HG02763 (cell line): Measurements from ENCODE around the gene SV2A.
"Not testable (repeated sequence)": the region's sequence is repeated elsewhere in the genome, so short reads cannot be mapped to it uniquely, and the experiment has no call there.

Source experiments
- ATAC-seq: cut with Tn5 transposase; IDR thresholded peaks from one replicate; pipeline ENCODE4 v1.9.1; 2021; ENCODE audit warnings: mild to moderate bottlenecking, moderate library complexity; ENCODE audit not compliant: unreplicated experiment

The SV2A gene, protein sequence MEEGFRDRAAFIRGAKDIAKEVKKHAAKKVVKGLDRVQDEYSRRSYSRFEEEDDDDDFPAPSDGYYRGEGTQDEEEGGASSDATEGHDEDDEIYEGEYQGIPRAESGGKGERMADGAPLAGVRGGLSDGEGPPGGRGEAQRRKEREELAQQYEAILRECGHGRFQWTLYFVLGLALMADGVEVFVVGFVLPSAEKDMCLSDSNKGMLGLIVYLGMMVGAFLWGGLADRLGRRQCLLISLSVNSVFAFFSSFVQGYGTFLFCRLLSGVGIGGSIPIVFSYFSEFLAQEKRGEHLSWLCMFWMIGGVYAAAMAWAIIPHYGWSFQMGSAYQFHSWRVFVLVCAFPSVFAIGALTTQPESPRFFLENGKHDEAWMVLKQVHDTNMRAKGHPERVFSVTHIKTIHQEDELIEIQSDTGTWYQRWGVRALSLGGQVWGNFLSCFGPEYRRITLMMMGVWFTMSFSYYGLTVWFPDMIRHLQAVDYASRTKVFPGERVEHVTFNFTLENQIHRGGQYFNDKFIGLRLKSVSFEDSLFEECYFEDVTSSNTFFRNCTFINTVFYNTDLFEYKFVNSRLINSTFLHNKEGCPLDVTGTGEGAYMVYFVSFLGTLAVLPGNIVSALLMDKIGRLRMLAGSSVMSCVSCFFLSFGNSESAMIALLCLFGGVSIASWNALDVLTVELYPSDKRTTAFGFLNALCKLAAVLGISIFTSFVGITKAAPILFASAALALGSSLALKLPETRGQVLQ

DNA sequence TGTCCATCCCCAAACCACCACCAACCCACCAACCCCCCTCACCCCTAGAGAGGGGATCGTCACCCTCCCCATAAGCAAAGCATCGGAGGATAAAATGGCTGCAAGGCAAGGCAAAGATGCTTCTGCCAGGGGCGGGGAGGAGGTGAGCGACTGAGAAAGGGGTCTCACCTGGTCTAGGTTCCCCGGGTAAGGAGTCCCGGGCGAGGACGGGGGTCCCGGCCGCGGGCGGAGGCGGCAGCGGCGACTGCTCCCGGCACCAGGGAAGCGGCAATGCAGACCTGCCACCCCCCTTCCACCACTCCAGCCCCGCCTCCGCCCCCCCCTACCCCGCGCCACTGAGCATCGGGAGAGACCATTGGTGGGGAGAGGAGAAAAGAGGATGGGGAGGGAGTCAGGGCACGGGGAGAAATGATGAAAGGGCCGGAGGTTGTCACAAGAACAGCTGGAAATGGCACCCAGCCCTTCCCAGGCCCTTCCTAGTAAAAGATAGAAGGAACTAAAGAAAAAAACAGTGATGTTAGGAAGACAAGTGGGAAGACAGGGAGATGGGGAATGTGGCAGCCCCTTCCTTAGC lies at the start of gene SV2A:
Gene SV2A, minus strand, starts transcription at position 274 of the 574 bp plus-strand sequence. CDS start 4,004 bp downstream, outside the sequence.
- ATAC-seq: no peak

DNA sequence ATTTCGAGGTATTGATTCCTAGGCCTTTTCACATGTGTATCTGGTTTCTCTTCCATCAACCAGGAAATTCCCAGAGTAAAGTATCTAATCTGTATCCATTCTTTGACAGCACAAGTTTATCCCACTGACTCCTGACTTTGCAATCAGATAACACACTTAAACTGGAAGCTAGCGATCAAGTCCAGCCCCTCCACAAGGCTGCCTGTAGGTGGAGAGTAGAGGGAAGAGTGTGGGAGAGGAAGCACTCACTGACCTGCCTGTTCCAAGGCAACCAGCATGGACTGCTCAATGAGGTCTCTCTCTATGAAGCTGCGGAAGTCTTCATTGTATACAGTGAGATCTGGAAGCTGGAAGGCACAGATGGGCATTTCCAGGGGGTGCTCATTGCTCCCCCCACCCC lies 49.4 kb upstream of the SV2A start:
- no peak for ATAC-seq

DNA sequence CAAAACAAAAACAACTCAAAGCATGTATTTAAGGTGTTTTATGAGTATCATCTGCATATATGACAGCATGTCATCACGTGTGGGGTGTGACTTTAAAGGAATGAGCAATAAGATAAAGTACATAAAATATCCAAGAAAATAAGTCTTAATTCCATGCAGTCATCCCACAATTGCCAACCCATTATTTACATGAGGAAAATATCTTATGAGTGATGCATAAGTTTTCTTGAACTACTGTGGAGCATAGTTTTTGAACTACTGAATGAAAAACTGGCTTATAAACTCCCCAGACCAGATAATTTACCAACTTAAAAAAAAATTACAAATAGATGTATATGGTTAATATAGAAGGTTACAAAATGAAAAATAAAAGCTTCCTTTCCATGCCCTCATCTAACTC lies 48.8 kb upstream of the SV2A start:
- ATAC-seq: no peak

DNA sequence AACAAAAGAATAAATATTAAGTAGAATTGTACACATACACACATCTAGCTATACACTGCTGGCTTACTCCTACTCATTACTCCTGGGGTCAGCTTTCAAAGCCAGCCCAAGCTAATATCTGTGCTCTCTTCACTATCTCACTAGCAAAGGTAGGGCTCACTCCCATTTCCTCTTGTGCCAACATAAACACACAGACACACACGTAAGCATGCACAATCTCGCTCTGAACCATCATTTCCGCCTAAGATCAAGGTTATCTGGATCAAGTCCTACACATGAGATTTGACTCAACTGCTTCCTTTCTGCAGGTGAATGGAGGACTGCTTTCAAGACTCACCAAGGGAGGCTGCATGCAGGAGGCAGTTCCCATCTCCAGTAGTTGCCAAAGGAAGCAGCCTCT lies 47.8 kb upstream of the SV2A start:
- ATAC-seq: no peak

DNA sequence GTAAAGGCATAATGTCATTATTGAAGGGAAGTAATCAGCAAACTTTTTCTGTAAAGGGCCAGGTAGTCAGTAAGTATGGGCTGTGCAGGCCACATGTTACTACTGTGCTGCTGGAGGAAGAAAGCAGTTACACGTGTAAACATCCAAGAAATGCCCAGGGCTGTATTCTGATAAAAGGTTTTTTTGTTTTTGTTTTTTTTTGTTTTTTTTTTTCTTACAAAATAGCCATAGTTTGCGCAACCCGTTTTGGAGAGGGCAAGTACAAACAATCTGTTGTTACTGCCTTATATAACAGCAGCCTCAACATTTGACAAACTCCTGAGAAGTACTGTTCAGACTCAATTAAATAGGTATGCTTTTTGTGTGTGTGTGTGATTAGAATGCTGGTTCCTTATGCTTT lies 45.7 kb upstream of the SV2A start:
- ATAC-seq: no peak

DNA sequence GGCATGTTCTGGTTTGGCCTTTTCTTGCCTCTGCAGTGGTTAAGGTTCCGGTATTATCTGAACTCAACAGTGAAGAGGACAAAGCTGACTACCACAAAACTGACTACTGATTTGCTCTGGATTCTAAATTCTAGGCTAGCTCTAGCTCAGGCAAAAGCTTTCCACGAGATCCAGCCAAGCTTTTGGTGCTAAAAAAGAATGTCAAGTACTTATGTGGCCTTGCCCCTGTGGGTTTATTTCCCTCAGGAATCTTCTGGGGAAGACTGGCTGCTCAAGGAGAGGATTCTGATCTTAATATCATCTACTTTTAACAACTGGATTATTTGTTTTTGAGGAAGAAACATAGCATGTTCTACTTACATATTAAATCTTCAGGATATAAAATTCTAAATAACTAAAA lies 45.1 kb upstream of the SV2A start:
- ATAC-seq: no peak

DNA sequence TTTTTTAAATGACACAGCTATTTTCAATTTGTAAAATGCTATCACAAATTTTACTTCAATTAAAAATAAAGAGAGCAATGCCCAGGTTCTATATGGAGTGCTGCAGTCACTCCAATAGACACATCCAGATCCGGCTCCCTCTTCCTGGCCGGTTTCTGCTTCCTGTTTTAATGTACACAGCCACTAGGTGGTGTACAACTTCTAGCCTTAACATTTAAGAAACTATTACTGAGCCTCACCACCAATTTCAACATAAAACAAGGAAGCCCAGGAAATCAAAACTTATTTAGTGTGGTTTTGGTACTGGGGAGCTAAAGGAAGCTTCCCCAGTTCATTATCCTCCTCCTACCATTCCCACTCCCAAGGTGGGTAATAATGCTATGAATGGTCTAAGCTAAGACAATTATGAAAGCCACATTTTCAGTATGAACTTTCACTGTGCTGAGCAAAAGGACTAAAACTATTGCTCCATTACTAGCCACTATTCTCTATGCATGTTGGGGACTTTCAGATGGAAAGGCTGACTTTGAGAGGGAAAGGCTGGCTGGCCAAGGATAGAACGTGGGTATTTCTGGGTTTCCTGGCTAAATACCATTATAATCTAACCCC lies 44.5 kb upstream of the SV2A start:
- no peak for ATAC-seq

DNA sequence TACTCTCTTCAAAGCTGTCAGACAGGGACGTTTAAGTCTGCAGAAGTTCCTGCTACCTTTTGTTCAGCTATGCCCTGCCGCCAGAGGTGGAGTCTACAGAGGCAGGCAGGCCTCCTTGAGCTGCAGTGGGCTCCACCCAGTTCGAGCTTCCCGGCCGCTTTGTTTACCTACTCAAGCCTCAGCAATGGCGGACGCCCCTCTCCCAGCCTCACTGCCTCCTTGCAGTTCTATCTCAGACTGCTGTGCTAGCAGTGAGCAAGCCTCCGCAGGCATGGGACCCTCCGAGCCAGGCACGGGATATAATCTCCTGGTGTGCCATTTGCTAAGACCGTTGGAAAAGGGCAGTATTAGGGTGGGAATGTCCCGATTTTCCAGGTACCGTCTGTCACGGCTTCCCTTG lies 39.9 kb upstream of the SV2A start:
- ATAC-seq: not testable (repeated sequence)

DNA sequence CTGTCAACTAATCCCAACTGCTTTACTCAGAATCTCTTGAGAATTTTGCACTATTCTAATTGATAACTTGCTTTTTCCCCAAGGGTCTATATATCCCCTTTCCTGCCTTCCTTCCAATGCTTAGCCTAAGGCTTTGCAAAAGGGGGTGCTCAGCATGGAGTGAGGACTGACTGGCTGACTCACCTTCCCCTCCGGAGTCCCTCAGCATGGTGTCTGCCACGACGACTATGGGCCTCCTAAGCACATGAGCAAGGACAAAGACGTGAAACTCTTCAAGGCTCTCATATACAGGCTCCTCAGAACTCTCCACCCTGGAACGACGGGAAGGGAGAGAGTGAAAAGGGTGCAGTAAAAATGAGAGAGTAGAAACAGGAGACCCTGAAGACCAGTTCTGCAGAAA lies 32.3 kb upstream of the SV2A start:
- ATAC-seq: no peak

DNA sequence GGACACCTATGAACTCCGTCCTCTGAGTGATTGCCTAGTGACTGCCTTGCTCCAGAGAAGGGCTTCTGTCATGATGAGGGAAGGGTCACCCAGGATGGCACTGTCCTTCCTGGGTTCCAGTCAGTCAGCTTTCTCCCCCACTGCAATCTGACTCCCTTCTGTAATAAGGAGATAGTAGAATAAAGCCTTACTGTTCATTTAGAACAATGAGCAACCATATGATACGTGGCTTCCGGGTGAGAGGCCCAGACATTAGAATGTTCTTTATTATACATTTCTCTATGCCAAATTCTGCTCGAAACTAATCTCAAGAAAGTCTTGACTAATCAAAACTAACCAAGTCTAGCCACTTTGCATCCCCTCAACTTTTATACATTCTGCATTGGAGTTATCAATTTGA lies 27.6 kb upstream of the SV2A start:
- ATAC-seq: no peak

DNA sequence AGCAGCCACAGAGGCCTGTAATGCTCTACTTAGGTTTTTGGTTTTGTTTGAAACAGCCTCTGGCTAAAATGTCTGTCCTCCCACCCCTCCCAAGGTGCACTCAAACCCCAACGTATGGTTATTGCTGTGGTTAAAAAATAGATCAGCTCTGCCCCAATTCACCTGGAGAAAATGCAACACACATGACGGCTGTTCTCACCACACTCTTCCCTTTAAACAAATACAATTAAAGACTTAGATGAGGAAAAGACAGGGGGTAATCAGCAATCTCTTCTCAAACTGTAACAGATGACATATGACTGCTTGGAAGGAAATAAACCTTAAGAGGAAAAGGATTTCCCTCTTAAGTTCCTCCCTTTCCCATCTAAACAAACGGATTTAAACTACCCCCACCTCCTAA lies 25.2 kb upstream of the SV2A start:
- no peak for ATAC-seq

DNA sequence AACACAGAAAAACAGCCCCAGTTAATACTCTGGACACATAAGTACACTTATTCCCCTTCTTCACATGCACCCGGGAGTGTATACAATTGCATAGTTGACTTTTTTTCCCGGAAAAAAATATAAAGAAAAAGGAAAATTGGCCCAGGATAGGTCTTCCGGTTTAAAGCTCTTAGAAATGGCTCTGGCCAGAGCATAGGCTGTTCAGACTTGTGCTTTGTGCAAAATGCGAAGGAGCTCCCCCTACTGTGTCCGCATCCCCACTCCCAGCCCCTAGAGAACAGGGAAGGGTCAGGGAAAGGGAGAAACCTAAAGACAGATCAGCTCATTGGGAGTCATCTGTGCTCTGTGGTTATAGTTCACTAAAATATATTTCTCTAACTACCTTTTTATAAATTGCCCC lies 24.6 kb upstream of the SV2A start:
- no peak for ATAC-seq

DNA sequence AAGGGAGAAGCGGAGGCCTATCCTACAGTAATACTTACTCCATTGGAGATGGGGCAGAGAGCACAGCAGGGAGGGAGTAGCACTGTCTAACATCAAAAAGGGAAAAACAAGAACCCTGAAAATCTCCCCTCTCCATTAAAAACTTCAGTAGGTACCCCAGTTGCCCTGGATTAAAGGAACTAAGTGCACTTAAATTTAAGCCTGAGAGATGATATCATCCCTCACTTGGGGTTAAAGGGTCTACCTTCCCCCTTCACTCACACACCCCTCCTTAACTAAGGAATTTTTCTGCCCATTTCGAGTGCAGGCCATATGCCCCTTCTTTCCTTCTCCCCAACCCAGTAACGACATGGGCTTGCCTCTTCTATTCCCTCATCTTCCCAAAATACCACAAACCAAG lies 22.8 kb upstream of the SV2A start:
- ATAC-seq: no peak

DNA sequence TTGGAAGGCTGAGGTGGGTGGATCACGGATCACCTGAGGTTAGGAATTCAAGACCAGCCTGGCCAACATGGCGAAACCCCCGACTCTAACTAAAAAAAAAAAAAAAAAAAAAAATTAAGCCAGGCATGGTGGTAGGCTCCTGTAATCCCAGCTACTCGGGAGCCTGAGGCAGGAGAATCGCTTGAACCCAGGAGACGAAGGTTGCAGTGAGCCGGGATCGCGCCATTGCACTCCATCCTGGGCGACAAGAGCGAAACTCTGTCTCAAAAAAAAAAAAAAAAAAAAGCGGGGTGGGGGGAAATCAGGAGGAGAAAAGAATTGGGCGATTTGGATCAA lies 21.0 kb upstream of the SV2A start:
- ATAC-seq: not testable (repeated sequence)

DNA sequence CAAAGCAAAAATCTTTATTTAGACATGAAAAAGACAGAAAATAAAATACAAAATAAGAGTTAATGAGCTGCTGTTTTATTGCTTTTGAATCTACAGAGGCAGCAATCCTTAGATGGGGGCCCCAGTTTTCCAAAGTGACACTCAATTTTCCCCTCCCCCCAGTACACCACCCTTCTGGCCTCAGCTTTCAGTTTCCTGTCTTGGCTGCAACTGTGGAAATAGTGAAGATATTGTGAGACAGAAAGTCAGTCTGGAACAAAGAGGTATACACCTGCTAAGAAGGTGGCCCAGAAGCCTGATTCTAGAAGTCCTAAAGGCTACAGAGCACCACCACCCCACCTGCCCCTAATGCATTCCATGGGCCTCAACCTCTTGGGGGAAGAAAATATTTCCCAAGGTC lies 20.1 kb upstream of the SV2A start:
- no peak for ATAC-seq

DNA sequence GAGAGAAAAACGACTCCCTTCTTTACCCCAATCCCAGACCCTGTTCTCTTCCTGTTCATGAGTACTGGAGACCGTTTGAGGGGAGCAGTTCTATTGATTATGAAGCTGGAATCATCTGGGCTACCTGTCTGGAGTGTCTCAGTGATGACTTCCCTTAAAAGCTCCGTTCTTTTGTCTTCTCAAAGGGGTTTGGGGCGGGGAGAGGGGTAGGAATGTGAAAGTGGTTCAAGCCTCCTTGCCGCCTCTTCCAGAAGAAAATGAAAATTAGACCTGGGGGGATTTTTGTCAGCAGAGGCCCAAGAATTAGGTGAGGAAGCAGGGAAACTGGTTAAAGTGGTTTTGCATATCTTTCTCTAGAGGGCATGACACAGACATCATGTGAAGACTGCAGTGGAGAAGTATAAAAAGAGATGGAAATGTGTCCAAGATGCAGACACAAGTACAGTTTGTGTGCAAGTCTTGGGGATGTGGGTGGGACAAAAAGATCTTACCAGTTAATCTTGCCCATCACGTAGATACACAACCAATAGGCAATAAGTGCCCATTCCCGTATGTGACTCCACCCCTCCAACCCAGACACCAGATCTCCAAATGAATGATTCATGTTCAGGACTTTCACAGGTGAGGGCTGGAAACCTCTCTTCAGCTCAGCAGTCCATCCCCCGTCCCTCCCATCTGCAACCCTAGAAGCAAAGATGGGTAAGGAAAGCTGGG lies 19.5 kb upstream of the SV2A start:
- no peak for ATAC-seq

DNA sequence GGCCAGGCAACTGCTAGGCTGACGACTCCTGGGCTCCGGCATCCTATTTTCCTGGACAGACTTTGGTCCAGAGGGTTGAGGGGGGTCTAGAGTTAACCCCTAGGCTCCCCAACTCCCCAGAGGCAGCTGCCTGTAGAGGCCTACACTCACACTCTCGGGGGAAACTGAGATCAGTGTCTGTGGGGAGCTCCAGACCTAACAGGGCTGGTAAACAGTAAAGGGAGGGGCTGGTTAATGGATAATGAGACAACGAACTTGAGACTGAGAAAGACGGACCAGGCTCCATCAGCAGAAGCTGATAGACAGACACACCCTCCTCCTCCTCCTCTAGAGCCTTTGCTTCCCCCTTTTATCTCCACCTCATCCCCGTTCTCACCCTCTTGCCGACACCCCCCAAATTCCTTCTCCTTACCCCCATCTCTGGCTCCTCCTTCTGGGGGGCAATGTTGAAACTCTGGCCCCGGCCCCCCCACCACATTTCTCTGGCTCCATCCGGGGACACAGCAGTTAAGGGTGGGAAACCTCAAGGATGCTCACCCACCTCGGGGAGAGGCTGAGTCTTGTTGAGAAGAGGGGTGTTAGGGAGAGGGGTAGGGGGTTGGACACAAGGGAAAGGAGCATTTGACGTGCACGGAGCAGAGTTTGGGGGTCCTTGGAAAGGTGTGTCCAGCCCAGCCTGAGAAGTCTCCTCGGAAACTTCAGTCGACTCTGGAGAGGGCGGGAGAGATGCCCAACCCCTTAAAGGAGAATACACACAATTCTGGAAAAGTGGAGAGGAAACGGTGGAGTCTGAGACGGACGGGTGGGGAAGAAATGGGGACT lies 18.7 kb upstream of the SV2A start, which contains the start of gene MTMR11:
Gene MTMR11, minus strand, starts transcription at position 710 of the 822 bp plus-strand sequence. Its CDS starts 232 bp downstream, at position 478.
- ATAC-seq: no peak

DNA sequence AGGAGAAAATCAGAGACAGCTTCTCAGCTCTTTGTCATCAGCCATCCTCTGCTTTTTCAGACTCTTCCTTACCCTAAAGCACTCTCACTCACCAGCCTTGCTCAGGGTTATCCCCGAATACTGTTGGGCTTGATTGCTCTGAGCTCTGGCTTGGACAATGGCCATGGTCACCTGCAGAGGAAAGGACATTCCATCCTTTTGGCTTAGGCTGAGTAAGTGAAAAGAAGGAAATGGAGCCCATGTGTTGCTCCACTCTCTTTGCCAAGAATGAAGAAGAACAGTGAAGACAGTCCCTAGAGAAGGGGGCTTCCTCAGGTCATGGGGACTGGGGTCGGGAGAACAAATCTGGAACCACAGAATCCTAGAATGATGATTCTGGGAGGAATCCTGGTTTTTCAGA lies 16.7 kb upstream of the SV2A start:
- ATAC-seq: no peak

DNA sequence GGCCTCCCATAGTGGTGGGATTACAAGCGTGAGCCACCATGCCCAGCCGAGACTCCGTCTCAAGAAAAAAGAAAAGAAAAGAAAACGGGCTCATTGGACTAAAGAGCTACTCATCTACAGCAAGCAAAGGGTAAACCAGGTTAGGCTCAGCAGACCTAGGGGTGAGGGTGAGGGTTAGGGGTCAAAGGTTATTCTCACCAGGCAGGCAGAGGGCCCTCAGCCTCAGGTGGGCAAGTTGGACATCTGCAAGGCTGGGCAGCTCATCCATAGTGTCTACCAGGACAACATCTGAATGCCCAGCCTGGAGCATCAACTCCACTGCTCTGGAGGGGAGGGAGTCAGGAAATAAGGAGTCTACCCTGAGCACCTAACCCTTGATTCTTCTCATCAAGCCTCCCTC lies 15.6 kb upstream of the SV2A start:
- ATAC-seq: no peak

DNA sequence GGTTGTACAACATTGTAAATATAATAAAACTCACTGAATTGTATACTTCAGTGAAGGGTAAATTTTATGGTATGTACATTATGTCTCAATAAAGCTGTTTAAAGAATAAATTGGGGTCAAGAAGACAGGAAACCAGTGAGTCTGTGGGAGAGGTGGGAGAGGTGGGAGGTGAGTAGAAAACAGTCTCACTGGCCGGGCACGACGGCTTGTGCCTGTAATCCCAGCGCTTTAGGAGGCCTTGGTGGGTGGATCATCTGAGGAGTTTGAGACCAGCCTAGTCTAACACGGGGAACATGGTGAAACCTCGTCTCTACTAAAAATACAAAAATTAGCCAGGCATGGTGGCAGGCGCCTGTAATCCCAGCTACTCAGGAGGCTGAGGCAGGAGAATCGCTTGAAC lies 14.8 kb upstream of the SV2A start:
- ATAC-seq: no peak
